Stomach smooth muscle (tissue), 2 donors: Measurements from ENCODE around the gene SKAP1.

ENCODE experiments used
- H3K27ac ChIP-seq: one replicate; pipeline ENCODE4 v1.7.0; 2013; ENCODE audit warnings: mild to moderate bottlenecking, low read length, inconsistent platforms
- H3K27me3 ChIP-seq, 2 donors: one replicate each; pipeline ENCODE4 v1.7.0; 2013; ENCODE audit warnings: low read length in 2 of 2; ENCODE audit not compliant: insufficient read depth in 2 of 2, control insufficient read depth in 1 of 2
- H3K36me3 ChIP-seq, 2 donors: one replicate each; pipeline ENCODE4 v1.7.0; 2013; ENCODE audit warnings: low read length in 2 of 2; ENCODE audit not compliant: control insufficient read depth in 2 of 2, insufficient read depth in 2 of 2
- H3K4me1 ChIP-seq: one replicate; pipeline ENCODE4 v1.7.0; 2013; ENCODE audit warnings: low read length; ENCODE audit not compliant: control insufficient read depth, insufficient read depth
- H3K4me3 ChIP-seq, 2 donors: one replicate each; pipeline ENCODE4 v1.7.0; 2013; ENCODE audit warnings: low read length in 2 of 2
- H3K9ac ChIP-seq, 2 donors: one replicate each; pipeline ENCODE4 v1.7.0; 2013; ENCODE audit warnings: low read length in 2 of 2, mild to moderate bottlenecking in 1 of 2
- H3K9me3 ChIP-seq, 2 donors: one replicate each; pipeline ENCODE4 v1.7.0; 2013; ENCODE audit warnings: low read length in 2 of 2; ENCODE audit not compliant: control insufficient read depth in 2 of 2
- donor health status: healthy.
- donor health status: Pancreatic carcinoma.

SKAP1 gene

GRCh38 chr17:48236681-48237134, 193.3 kb downstream of the SKAP1 start:
- Histone ChIP-seq H3K9me3 (no peaks in the 10 kb centered on the region), H3K36me3 (no peaks in the 10 kb centered on the region), H3K9ac (no peak overlapping the region), H3K27ac (no peak overlapping the region), H3K4me1 (peaks cover 5% of the 10 kb centered on the region), H3K27me3 (no peaks in the 10 kb centered on the region), H3K4me3 (no peak overlapping the region)

GRCh38 chr17:48234922-48235321, 195.1 kb downstream of the SKAP1 start:
- no peak overlapping the region for H3K9ac ChIP-seq
- H3K4me1 ChIP-seq = no peaks in the 10 kb centered on the region
- H3K27ac ChIP-seq = no peak overlapping the region
- H3K36me3 ChIP-seq = no peaks in the 10 kb centered on the region
- H3K27me3 ChIP-seq = peaks cover 0 to 2% of the 10 kb centered on the region in 2 donors
- no peak overlapping the region for H3K4me3 ChIP-seq
- H3K9me3 ChIP-seq = no peaks in the 10 kb centered on the region

- peaks cover 0 to 11% of the 10 kb centered on the region in 2 donors for H3K27me3 ChIP-seq
Measured at GRCh38 chr17:48231995-48232959, 197.7 kb downstream of the SKAP1 start.

GRCh38 chr17:48229936-48230335, 200.1 kb downstream of the SKAP1 start:
- H3K9me3 ChIP-seq = no peaks in the 10 kb centered on the region
- no peak overlapping the region for H3K9ac ChIP-seq
- peaks cover 7 to 24% of the 10 kb centered on the region in 2 donors for H3K27me3 ChIP-seq
- no peaks in the 10 kb centered on the region for H3K4me1 ChIP-seq
- no peak overlapping the region for H3K4me3 ChIP-seq
- no peak overlapping the region for H3K27ac ChIP-seq
- no peaks in the 10 kb centered on the region for H3K36me3 ChIP-seq

More at GRCh38 chr17:48231995-48232959, 197.7 kb downstream of the SKAP1 start:
- Histone ChIP-seq H3K9ac (no peak overlapping the region), H3K4me3 (no peak overlapping the region), H3K36me3 (no peaks in the 10 kb centered on the region), H3K27ac (no peak overlapping the region), H3K9me3 (no peaks in the 10 kb centered on the region), H3K4me1 (no peaks in the 10 kb centered on the region)

- Histone ChIP-seq H3K4me1 (no peaks in the 10 kb centered on the region), H3K9me3 (no peaks in the 10 kb centered on the region), H3K36me3 (no peaks in the 10 kb centered on the region), H3K4me3 (no peak overlapping the region), H3K27ac (no peak overlapping the region), H3K27me3 (peaks cover 7 to 24% of the 10 kb centered on the region in 2 donors), H3K9ac (no peak overlapping the region)
Measured at GRCh38 chr17:48228720-48229119, 201.3 kb downstream of the SKAP1 start.

GRCh38 chr17:48225725-48226567, 204.1 kb downstream of the SKAP1 start:
- no peaks in the 10 kb centered on the region for H3K36me3 ChIP-seq
- H3K27ac ChIP-seq = no peak overlapping the region
- H3K9me3 ChIP-seq = no peaks in the 10 kb centered on the region
- no peak overlapping the region for H3K4me3 ChIP-seq
- H3K27me3 ChIP-seq = peaks cover 7 to 23% of the 10 kb centered on the region in 2 donors
- H3K4me1 ChIP-seq = no peaks in the 10 kb centered on the region
- H3K9ac ChIP-seq = no peak overlapping the region

- no peaks in the 10 kb centered on the region for H3K36me3 ChIP-seq
- peaks cover 7 to 22% of the 10 kb centered on the region in 2 donors for H3K27me3 ChIP-seq
- H3K4me3 ChIP-seq = no peak overlapping the region
- H3K9me3 ChIP-seq = no peaks in the 10 kb centered on the region
- H3K4me1 ChIP-seq = no peaks in the 10 kb centered on the region
- no peak overlapping the region for H3K9ac ChIP-seq
- H3K27ac ChIP-seq = no peak overlapping the region
Measured at GRCh38 chr17:48223945-48224344, 206.1 kb downstream of the SKAP1 start.

- no peaks in the 10 kb centered on the region for H3K27me3 ChIP-seq
- H3K36me3 ChIP-seq = no peaks in the 10 kb centered on the region
- H3K4me3 ChIP-seq = no peak overlapping the region
Measured at GRCh38 chr17:48219617-48220016, 210.4 kb downstream of the SKAP1 start.

GRCh38 chr17:48215583-48216139, 214.4 kb downstream of the SKAP1 start:
- H3K4me1 ChIP-seq = no peaks in the 10 kb centered on the region
- no peak overlapping the region for H3K4me3 ChIP-seq
- H3K27me3 ChIP-seq = peaks cover 0 to 3% of the 10 kb centered on the region in 2 donors
- H3K27ac ChIP-seq = no peak overlapping the region
- no peaks in the 10 kb centered on the region for H3K36me3 ChIP-seq
- H3K9me3 ChIP-seq = no peaks in the 10 kb centered on the region
- H3K9ac ChIP-seq = no peak overlapping the region

More at GRCh38 chr17:48219617-48220016, 210.4 kb downstream of the SKAP1 start:
- Histone ChIP-seq H3K27ac (no peak overlapping the region), H3K9ac (no peak overlapping the region), H3K4me1 (no peaks in the 10 kb centered on the region), H3K9me3 (no peaks in the 10 kb centered on the region)

GRCh38 chr17:48213797-48214196, 216.2 kb downstream of the SKAP1 start:
- H3K27ac ChIP-seq = no peak overlapping the region
- H3K4me3 ChIP-seq = no peak overlapping the region
- no peak overlapping the region for H3K9ac ChIP-seq
- no peaks in the 10 kb centered on the region for H3K9me3 ChIP-seq
- H3K4me1 ChIP-seq = no peaks in the 10 kb centered on the region
- H3K27me3 ChIP-seq = peaks cover 0 to 3% of the 10 kb centered on the region in 2 donors
- H3K36me3 ChIP-seq = no peaks in the 10 kb centered on the region
